ENCODE data around the gene EGLN1. TPM values are rescaled to one million over a fixed set of nuclear protein-coding genes. Genes with fewer than 3 reads are reported as not detected.

The EGLN1 gene
- total RNA-seq, 1 donor from 2014 or later, result 17.1 TPM

GRCh38 chr1:231387770-231388669 is 34.1 kb downstream of the EGLN1 start:
- Mint-ChIP-seq H3K9me3 (no peaks in the 10 kb centered on the region), H3K36me3 (ENCODE audit: low read depth) (peaks cover 12% of the 10 kb centered on the region), H3K27me3 (ENCODE audit: insufficient read depth) (no peaks in the 10 kb centered on the region), H3K4me1 (ENCODE audit: low read depth) (peaks cover 43% of the 10 kb centered on the region), H3K27ac (peak overlapping the region; percentile 30), H3K4me3 (no peak overlapping the region)
- intact Hi-C loops (cut with micrococcal nuclease), result no loop called here
- no peak for DNase-seq (ENCODE audit: low spot score)

DNA sequence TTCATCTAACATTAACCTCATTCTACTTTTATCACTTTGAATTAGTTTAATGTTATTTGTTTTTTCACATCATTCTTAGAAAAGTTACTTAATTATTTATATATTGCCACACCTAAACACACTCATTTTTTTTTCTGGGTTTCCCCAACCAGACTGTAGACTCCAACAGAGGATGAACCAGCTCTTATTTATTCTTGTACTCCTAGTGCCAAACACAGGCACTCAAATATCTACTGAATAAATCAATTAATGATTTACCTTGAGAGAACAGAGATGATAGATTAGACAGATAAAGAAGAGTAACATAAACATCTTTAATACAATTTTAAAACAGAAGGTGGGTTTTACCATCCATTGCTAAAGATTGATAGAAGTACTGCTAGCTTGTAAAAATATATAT is 35.6 kb downstream of the EGLN1 start:
- no peak overlapping the region for H3K27ac Mint-ChIP-seq
- no peaks in the 10 kb centered on the region for H3K9me3 Mint-ChIP-seq
- DNase-seq (ENCODE audit: low spot score), result no peak
- H3K36me3 Mint-ChIP-seq (ENCODE audit: low read depth), result peaks cover 12% of the 10 kb centered on the region
- H3K27me3 Mint-ChIP-seq (ENCODE audit: insufficient read depth), result no peaks in the 10 kb centered on the region
- H3K4me3 Mint-ChIP-seq, result no peak overlapping the region
- peaks cover 34% of the 10 kb centered on the region for H3K4me1 Mint-ChIP-seq (ENCODE audit: low read depth)
- intact Hi-C loops (cut with micrococcal nuclease), result no loop called here

GRCh38 chr1:231385416-231385748 is 36.7 kb downstream of the EGLN1 start:
- H3K9me3 Mint-ChIP-seq, result no peaks in the 10 kb centered on the region
- intact Hi-C loops (cut with micrococcal nuclease), result no loop called here
- H3K27ac Mint-ChIP-seq, result no peak overlapping the region
- H3K27me3 Mint-ChIP-seq (ENCODE audit: insufficient read depth), result no peaks in the 10 kb centered on the region
- H3K4me1 Mint-ChIP-seq (ENCODE audit: low read depth), result peaks cover 24% of the 10 kb centered on the region
- H3K36me3 Mint-ChIP-seq (ENCODE audit: low read depth), result peaks cover 11% of the 10 kb centered on the region
- DNase-seq (ENCODE audit: low spot score), result no peak
- H3K4me3 Mint-ChIP-seq, result no peak overlapping the region

GRCh38 chr1:231384696-231385415 is 37.2 kb downstream of the EGLN1 start:
- no peaks in the 10 kb centered on the region for H3K27me3 Mint-ChIP-seq (ENCODE audit: insufficient read depth)
- H3K4me3 Mint-ChIP-seq, result no peak overlapping the region
- peaks cover 20% of the 10 kb centered on the region for H3K4me1 Mint-ChIP-seq (ENCODE audit: low read depth)
- H3K9me3 Mint-ChIP-seq, result no peaks in the 10 kb centered on the region
- H3K27ac Mint-ChIP-seq, result no peak overlapping the region
- DNase-seq (ENCODE audit: low spot score), result no peak
- peaks cover 6% of the 10 kb centered on the region for H3K36me3 Mint-ChIP-seq (ENCODE audit: low read depth)
- intact Hi-C loops (cut with micrococcal nuclease), result no loop called here

GRCh38 chr1:231383159-231383860 is 38.8 kb downstream of the EGLN1 start:
- no peak for DNase-seq (ENCODE audit: low spot score)
- intact Hi-C loops (cut with micrococcal nuclease), result no loop called here
- no peak overlapping the region for H3K27ac Mint-ChIP-seq
- no peaks in the 10 kb centered on the region for H3K9me3 Mint-ChIP-seq
- H3K27me3 Mint-ChIP-seq (ENCODE audit: insufficient read depth), result no peaks in the 10 kb centered on the region
- peaks cover 26% of the 10 kb centered on the region for H3K4me1 Mint-ChIP-seq (ENCODE audit: low read depth)
- H3K36me3 Mint-ChIP-seq (ENCODE audit: low read depth), result peaks cover 6% of the 10 kb centered on the region
- H3K4me3 Mint-ChIP-seq, result no peak overlapping the region

DNA sequence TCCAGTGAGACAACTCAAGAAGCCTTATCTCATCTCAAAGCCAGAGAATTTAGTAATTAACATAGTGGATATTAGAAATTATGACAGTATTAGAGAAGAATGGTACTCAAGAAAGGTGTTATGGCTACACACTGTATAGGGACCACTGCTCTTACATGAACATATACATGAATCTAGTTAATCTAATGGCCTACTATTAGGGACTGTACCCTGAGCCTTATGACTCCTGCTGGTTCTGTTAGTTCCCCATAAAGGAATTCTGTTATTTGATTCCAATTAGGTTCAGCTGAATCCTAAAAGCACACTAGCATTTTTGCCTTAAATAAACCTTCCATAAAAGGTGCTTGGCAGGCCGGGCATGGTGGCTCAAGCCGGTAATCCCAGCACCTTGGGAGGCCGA is 39.7 kb downstream of the EGLN1 start:
- Mint-ChIP-seq H3K27ac (no peak overlapping the region), H3K27me3 (ENCODE audit: insufficient read depth) (no peaks in the 10 kb centered on the region), H3K4me1 (ENCODE audit: low read depth) (peaks cover 25% of the 10 kb centered on the region), H3K36me3 (ENCODE audit: low read depth) (peaks cover 1% of the 10 kb centered on the region), H3K9me3 (no peaks in the 10 kb centered on the region), H3K4me3 (no peak overlapping the region)
- intact Hi-C loops (cut with micrococcal nuclease), result no loop called here
- no peak for DNase-seq (ENCODE audit: low spot score)

GRCh38 chr1:231381729-231382128 is 40.4 kb downstream of the EGLN1 start:
- no peak overlapping the region for H3K27ac Mint-ChIP-seq
- H3K9me3 Mint-ChIP-seq, result no peaks in the 10 kb centered on the region
- peaks cover 32% of the 10 kb centered on the region for H3K4me1 Mint-ChIP-seq (ENCODE audit: low read depth)

GRCh38 chr1:231376875-231377549 is 45.1 kb downstream of the EGLN1 start:
- Mint-ChIP-seq H3K27ac (peak overlapping the region; percentile 78), H3K4me3 (peak overlapping the region; percentile 6), H3K9me3 (no peaks in the 10 kb centered on the region), H3K4me1 (ENCODE audit: low read depth) (peaks cover 43% of the 10 kb centered on the region), H3K27me3 (ENCODE audit: insufficient read depth) (no peaks in the 10 kb centered on the region), H3K36me3 (ENCODE audit: low read depth) (no peaks in the 10 kb centered on the region)
- intact Hi-C loops (cut with micrococcal nuclease), result loop anchor here (1.0 to 2.0 kb wide), 4 partner anchors 14 to 151 kb away; partner anchors contain the start of gene TSNAX
- peak; percentile 13 for DNase-seq (ENCODE audit: low spot score)

More at GRCh38 chr1:231381729-231382128, 40.4 kb downstream of the EGLN1 start:
- no peak overlapping the region for H3K4me3 Mint-ChIP-seq
- no peak for DNase-seq (ENCODE audit: low spot score)
- H3K36me3 Mint-ChIP-seq (ENCODE audit: low read depth), result peaks cover 1% of the 10 kb centered on the region
- H3K27me3 Mint-ChIP-seq (ENCODE audit: insufficient read depth), result no peaks in the 10 kb centered on the region
- intact Hi-C loops (cut with micrococcal nuclease), result no loop called here

- Mint-ChIP-seq H3K4me1 (ENCODE audit: low read depth) (peaks cover 43% of the 10 kb centered on the region), H3K9me3 (no peaks in the 10 kb centered on the region), H3K27me3 (ENCODE audit: insufficient read depth) (no peaks in the 10 kb centered on the region), H3K36me3 (ENCODE audit: low read depth) (peaks cover 2% of the 10 kb centered on the region), H3K27ac (no peak overlapping the region), H3K4me3 (no peak overlapping the region)
- DNase-seq (ENCODE audit: low spot score), result no peak
- intact Hi-C loops (cut with micrococcal nuclease), result loop anchor here (1.0 to 2.0 kb wide), 2 partner anchors 15 to 84 kb away; no protein-coding TSS in a partner anchor
Measured at GRCh38 chr1:231376101-231376500, 46.0 kb downstream of the EGLN1 start.

GRCh38 chr1:231374394-231374793 is 47.7 kb downstream of the EGLN1 start:
- Mint-ChIP-seq H3K36me3 (ENCODE audit: low read depth) (peaks cover 8% of the 10 kb centered on the region), H3K27ac (no peak overlapping the region), H3K4me1 (ENCODE audit: low read depth) (peaks cover 37% of the 10 kb centered on the region), H3K9me3 (no peaks in the 10 kb centered on the region), H3K4me3 (no peak overlapping the region), H3K27me3 (ENCODE audit: insufficient read depth) (no peaks in the 10 kb centered on the region)
- intact Hi-C loops (cut with micrococcal nuclease), result no loop called here
- DNase-seq (ENCODE audit: low spot score), result no peak

DNA sequence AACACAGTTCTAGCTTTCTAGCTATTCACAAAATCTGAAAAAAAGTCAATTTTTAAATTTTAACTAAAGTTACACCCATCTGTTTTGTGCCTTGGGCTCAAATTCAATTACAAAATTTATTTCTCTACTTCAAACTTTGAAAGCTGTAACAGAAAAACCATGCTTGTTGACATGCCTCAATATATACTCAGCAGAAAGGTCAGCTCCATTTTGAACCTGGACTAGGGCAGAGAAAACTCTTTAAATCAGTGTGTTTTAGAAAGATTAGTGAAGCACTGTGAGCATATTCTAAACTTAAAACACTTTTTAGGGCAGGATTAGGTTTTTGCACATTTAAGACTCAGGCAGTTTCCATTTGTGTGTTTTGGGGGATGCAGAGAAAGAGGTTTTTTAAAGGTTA is 49.6 kb downstream of the EGLN1 start:
- Mint-ChIP-seq H3K4me1 (ENCODE audit: low read depth) (peaks cover 19% of the 10 kb centered on the region), H3K27me3 (ENCODE audit: insufficient read depth) (no peaks in the 10 kb centered on the region), H3K36me3 (ENCODE audit: low read depth) (peaks cover 13% of the 10 kb centered on the region), H3K4me3 (no peak overlapping the region), H3K27ac (no peak overlapping the region), H3K9me3 (no peaks in the 10 kb centered on the region)
- DNase-seq (ENCODE audit: low spot score), result no peak
- intact Hi-C loops (cut with micrococcal nuclease), result no loop called here

DNA sequence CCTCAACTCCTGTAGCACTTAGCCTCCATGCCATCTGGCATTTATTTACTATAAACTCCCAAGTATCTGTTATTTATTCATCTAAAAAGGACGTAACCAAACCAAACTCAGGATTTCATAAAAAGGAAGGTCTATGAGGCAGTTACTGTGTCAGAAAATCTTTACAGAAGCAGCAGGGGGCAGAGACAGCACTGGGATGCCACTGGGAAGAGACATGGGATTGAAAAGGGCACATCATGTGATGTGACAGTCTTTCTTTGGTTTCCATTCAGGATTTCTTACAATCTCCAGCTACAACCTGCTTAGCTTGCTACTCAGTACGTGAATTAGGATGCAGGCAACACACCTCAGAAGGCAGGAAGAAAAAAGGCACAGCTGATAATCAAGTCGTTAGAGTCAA is 52.8 kb downstream of the EGLN1 start:
- DNase-seq (ENCODE audit: low spot score), result no peak
- H3K27ac Mint-ChIP-seq, result no peak overlapping the region
- H3K36me3 Mint-ChIP-seq (ENCODE audit: low read depth), result peaks cover 29% of the 10 kb centered on the region
- no peaks in the 10 kb centered on the region for H3K4me1 Mint-ChIP-seq (ENCODE audit: low read depth)
- no peaks in the 10 kb centered on the region for H3K27me3 Mint-ChIP-seq (ENCODE audit: insufficient read depth)
- no peak overlapping the region for H3K4me3 Mint-ChIP-seq
- intact Hi-C loops (cut with micrococcal nuclease), result no loop called here
- H3K9me3 Mint-ChIP-seq, result no peaks in the 10 kb centered on the region

All from activated T-helper 1 cell treated with anti-CD3 and anti-CD28 coated beads, Interleukin-12 subunit alpha, Interleukin-12 subunit beta, Interleukin-2, Interleukin-4 antibody, amounts not matched to agents 30 ng/mL and 10 ng/mL and 1 ng/mL, durations not matched to agents 14 hours and 24 hours and 36 hours (primary cell).